Rectal smooth muscle tissue (tissue), 1 donor: ENCODE measurements around the gene LGI4.

Experiments used
- H3K27ac ChIP-seq: one replicate; pipeline ENCODE4 v1.7.0; 2013; ENCODE audit warnings: low read depth, low read length, inconsistent platforms
- H3K27me3 ChIP-seq: one replicate; pipeline ENCODE4 v1.7.0; 2013; ENCODE audit warnings: low read length; ENCODE audit not compliant: control insufficient read depth, insufficient read depth
- H3K36me3 ChIP-seq: one replicate; pipeline ENCODE4 v1.7.0; 2013; ENCODE audit warnings: low read length; ENCODE audit not compliant: control insufficient read depth, insufficient read depth
- H3K4me1 ChIP-seq: one replicate; pipeline ENCODE4 v1.7.0; 2013; ENCODE audit warnings: low read length; ENCODE audit not compliant: control insufficient read depth, insufficient read depth
- H3K4me3 ChIP-seq: one replicate; pipeline ENCODE4 v1.7.0; 2013; ENCODE audit warnings: low read length
- H3K9ac ChIP-seq: one replicate; pipeline ENCODE4 v1.7.0; 2013; ENCODE audit warnings: low read length

The LGI4 gene

DNA sequence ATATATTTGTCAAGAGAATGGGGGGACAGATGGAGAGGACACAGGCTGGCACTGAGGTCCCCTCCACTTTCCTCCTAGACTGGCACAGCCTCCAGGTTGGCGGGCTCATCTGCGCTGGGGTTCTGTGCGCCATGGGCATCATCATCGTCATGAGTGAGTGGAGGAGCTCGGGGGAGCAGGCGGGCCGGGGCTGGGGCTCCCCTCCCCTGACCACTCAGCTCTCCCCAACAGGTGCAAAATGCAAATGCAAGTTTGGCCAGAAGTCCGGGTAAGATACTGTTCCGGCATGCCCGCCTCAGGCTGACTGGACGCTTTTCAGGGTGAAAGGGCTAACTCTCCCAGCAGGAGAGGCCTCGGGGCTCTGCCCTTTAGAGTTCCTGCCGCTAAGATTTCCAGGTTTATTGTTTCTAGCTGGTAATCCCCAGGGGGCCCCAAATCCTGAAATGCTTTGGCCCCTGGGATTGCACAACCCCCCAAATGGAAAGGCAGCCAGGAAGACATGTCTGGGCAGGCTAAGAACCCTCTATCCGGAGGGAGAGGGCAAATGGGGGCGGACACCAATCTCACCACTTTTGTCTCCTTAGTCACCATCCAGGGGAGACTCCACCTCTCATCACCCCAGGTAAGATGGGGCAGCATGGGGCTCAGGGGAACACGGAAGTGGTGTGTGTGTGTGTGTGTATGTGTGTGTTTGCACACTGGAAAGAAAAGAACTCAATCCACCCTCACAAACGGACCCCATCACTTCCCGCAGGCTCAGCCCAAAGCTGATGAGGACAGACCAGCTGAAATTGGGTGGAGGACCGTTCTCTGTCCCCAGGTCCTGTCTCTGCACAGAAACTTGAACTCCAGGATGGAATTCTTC lies 11.9 kb downstream of the LGI4 start:
- H3K9ac ChIP-seq, result no peak overlapping the region
- H3K27ac ChIP-seq, result peak overlapping the region; percentile 3
- H3K27me3 ChIP-seq, result no peaks in the 10 kb centered on the region
- peaks cover 7% of the 10 kb centered on the region for H3K4me1 ChIP-seq
- no peak overlapping the region for H3K4me3 ChIP-seq
- no peaks in the 10 kb centered on the region for H3K36me3 ChIP-seq

- H3K4me1 ChIP-seq, result peaks cover 7% of the 10 kb centered on the region
- no peak overlapping the region for H3K27ac ChIP-seq
- H3K9ac ChIP-seq, result no peak overlapping the region
- no peaks in the 10 kb centered on the region for H3K36me3 ChIP-seq
- H3K27me3 ChIP-seq, result no peaks in the 10 kb centered on the region
- H3K4me3 ChIP-seq, result peak overlapping the region; percentile 19
These were observed 14.0 kb downstream of the LGI4 start for GRCh38 chr19:35120898-35121297.

DNA sequence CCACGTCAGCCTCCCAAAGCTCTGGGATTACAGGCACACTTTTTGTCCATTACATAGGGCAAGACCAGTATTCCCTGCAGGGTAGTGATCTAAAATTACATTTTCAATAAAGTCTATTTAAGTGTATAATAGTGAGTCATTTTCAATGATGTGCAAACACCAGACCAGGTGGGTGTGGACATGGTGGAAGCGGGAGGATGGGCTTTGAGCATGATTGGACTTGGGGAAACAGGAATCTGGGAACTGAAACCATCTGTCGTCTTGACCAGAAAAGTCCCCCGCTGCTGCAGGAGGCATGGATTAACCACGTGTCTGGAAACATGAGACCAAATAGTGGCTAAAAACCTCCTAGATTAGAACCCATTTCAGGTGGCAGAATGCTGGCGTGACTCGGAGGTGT lies 14.4 kb downstream of the LGI4 start:
- Histone ChIP-seq H3K4me1 (peaks cover 5% of the 10 kb centered on the region), H3K9ac (no peak overlapping the region), H3K4me3 (peak overlapping the region; percentile 19), H3K27me3 (no peaks in the 10 kb centered on the region), H3K36me3 (no peaks in the 10 kb centered on the region), H3K27ac (no peak overlapping the region)

GRCh38 chr19:35119578-35120155 lies 15.2 kb downstream of the LGI4 start:
- peak overlapping the region; percentile 31 for H3K27ac ChIP-seq
- no peak overlapping the region for H3K9ac ChIP-seq
- H3K4me1 ChIP-seq, result peaks cover under 1% of the 10 kb centered on the region
- H3K27me3 ChIP-seq, result no peaks in the 10 kb centered on the region
- peak overlapping the region; percentile 47 for H3K4me3 ChIP-seq
- no peaks in the 10 kb centered on the region for H3K36me3 ChIP-seq

DNA sequence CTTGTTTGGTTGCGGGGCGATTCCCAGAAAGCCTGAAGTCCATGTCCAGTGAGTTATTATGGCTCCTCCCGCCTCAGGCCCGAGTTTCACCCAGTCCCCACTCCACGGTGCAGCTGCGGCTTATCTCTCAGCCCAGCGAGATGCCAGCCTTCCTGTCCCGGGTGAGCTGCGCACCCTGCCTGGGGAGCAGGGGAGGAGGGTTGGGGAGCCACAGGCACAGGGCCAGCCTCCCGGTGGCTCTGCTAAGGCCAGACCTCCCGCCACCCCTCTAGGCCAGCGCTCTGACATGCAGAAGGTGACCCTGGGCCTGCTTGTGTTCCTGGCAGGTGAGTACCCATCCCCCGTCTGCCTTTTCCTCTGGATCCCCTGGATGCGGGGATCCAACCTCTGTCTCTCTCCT lies 15.8 kb downstream of the LGI4 start:
- Histone ChIP-seq H3K9ac (no peak overlapping the region), H3K27me3 (no peaks in the 10 kb centered on the region), H3K4me3 (peak overlapping the region; percentile 47), H3K36me3 (no peaks in the 10 kb centered on the region), H3K4me1 (no peaks in the 10 kb centered on the region), H3K27ac (no peak overlapping the region)

GRCh38 chr19:35118268-35119020 lies 16.4 kb downstream of the LGI4 start:
- Histone ChIP-seq H3K4me1 (no peaks in the 10 kb centered on the region), H3K27ac (peak overlapping the region; percentile 19), H3K4me3 (peak overlapping the region; percentile 47), H3K36me3 (no peaks in the 10 kb centered on the region), H3K27me3 (no peaks in the 10 kb centered on the region), H3K9ac (peak overlapping the region; percentile 10)

GRCh38 chr19:35117799-35118198 lies 17.1 kb downstream of the LGI4 start:
- H3K36me3 ChIP-seq, result no peaks in the 10 kb centered on the region
- peak overlapping the region; percentile 75 for H3K4me3 ChIP-seq
- no peak overlapping the region for H3K27ac ChIP-seq
- H3K9ac ChIP-seq, result no peak overlapping the region
- no peaks in the 10 kb centered on the region for H3K27me3 ChIP-seq
- H3K4me1 ChIP-seq, result no peaks in the 10 kb centered on the region

GRCh38 chr19:35117116-35117515 lies 17.7 kb downstream of the LGI4 start:
- Histone ChIP-seq H3K9ac (peak overlapping the region; percentile 66), H3K36me3 (no peaks in the 10 kb centered on the region), H3K27ac (peak overlapping the region; percentile 21), H3K27me3 (no peaks in the 10 kb centered on the region), H3K4me1 (no peaks in the 10 kb centered on the region), H3K4me3 (peak overlapping the region; percentile 75)

DNA sequence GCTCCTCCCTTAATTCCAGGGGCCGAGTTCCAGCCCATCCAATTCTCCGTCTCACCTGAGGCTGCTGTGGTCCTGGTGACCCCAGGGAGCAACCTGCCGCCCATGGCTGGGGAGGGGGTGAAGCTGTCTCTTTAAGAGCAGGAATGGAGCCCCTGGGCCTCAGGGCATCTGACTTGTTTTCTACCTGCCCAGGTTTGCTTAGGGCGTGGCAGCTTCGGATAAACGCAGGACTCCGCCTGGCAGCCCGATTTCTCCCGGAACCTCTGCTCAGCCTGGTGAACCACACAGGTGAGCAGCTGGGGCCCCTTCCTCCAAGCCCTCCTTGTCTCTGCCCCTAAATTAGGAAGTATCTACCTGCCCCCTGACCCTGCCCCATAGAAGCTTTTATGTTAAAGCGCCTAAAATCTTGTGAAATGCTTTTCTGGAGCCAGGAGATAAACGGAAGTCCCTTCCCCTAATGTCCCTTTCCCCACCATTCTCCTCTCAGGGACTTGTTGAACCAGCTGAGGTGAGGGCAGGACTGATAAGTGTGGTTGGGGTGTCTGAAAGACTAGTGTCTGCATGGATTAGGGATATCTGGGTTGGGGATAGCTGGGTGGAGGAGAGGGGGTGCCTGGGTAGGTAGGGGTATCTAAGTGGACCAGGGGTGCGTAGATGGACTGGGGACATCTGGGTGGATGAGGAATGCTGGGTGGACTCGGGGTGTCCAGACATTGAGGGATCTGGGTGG lies 18.6 kb downstream of the LGI4 start:
- Histone ChIP-seq H3K27ac (peak overlapping the region; percentile 68), H3K9ac (peak overlapping the region; percentile 66), H3K4me1 (no peaks in the 10 kb centered on the region), H3K27me3 (no peaks in the 10 kb centered on the region), H3K36me3 (no peaks in the 10 kb centered on the region), H3K4me3 (peak overlapping the region; percentile 75)

DNA sequence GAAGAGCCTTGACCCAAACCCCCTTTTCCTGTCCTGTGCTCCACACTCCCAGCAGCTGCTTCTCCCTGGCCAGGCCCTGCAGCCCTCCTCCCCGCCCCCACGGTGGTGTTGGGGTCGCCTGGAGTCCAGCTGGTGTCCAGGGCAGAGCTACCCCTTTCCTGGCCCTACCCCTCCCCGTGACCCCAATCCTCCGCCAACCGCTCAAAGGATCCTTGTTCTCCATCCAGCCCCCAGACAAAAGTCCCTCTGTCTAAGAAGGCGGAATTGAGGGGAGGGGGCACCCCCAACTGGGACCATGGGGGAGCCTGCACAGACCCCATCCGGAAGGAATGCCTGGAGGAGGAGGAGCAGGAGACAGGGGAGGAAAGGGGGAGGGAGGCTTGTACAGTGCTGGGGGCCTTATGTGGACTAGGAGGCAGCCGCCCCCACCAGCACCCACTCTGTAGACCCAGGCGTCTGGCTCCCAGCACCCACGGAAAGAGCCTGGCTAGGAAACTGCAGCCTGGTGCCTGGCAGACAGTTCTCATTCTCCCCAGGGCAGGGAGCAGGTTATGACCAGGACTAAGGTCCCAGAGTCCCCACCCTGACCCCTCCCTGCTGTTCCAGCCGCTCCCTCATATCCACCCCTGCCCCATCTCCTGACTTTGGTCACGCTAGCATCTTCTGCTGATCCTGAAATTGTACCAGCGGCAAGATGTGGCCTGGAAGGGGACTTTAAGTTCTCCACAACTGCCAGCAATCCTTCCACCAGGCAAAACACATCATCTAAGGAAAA lies 19.5 kb downstream of the LGI4 start, which contains the start of gene FXYD3:
FXYD3 (plus strand) TSS at position 647 of the 775 bp plus-strand sequence. CDS start 3,554 bp downstream, outside the sequence.
- Histone ChIP-seq H3K27ac (peak within 1 kb of the TSS; percentile 68), H3K4me1 (no peaks in the 10 kb centered on the region), H3K36me3 (no peaks in the 10 kb centered on the region), H3K9ac (peak within 1 kb of the TSS; percentile 66), H3K27me3 (no peaks in the 10 kb centered on the region), H3K4me3 (peak within 1 kb of the TSS; percentile 75)

- no peaks in the 10 kb centered on the region for H3K27me3 ChIP-seq
- H3K4me1 ChIP-seq, result no peaks in the 10 kb centered on the region
- H3K4me3 ChIP-seq, result peak overlapping the region; percentile 75
- H3K27ac ChIP-seq, result peak overlapping the region; percentile 37
- no peak overlapping the region for H3K9ac ChIP-seq
- H3K36me3 ChIP-seq, result no peaks in the 10 kb centered on the region
These were observed 20.3 kb downstream of the LGI4 start for GRCh38 chr19:35114353-35115176.
